ENCODE measurements around the gene CDH12. TPM values are rescaled to one million over a fixed set of nuclear protein-coding genes. Genes with fewer than 3 reads are reported as not detected.

Gene CDH12
- total and polyA plus RNA-seq, 10 of the 15 experiments (the other 5 are each of a cell fraction or from before 2014, with no cell fraction given) = 0.03 to 0.16 TPM; not detected in 8

DNA sequence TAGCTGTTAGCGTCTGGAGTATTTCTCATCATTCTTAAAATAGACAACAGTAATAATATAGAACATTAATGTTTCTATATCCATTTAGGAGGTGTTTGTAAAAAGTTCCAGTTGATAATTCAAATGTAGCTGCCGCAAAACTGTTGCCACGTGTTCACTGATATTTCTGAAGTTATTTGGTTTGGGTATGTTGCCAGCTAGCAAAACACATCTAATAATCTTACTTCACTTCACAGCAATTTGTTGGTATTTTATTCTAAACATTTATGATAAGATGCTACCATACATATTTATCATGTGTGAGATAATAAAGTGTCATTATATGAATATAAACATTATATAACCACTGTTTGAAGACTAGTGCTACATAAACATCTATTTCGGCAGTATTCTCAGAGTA, 101.6 kb downstream of the CDH12 start:
- in situ Hi-C loops (cut with MboI) = no loop called here
- ChIA-PET SMC1A (ENCODE audit: uncharacterized antibody, unreplicated experiment) (no interaction called here), POLR2A (no interaction called here), RAD21 (ENCODE audit: unreplicated experiment) (no interaction called here), CTCF (no interaction called here)
- FAIRE-seq = no peak
- no peak for DNase-seq (ENCODE audit: low read depth, low spot score)
- H3K36me3 ChIP-seq (ENCODE audit: control insufficient read depth in 2 of 2, insufficient read depth in 2 of 2, low read length in 1 of 2) = no peaks in the 10 kb centered on the region
- no peaks in the 10 kb centered on the region for H3K79me2 ChIP-seq (ENCODE audit: control insufficient read depth, insufficient read depth, low read length)
- no peak overlapping the region for H2AFZ ChIP-seq (ENCODE audit: control insufficient read depth, low read depth, low read length)
- no peaks in the 10 kb centered on the region for H3K9me3 ChIP-seq (replicated peaks; ENCODE audit: control insufficient read depth, insufficient read depth, low read length)
- H3K4me1 ChIP-seq (ENCODE audit: control insufficient read depth, insufficient read depth, low read length) = no peaks in the 10 kb centered on the region
- WGBS (ENCODE audit: insufficient coverage, insufficient replicate concordance, low lambda C conversion rate, missing lambda C conversion rate) = 25% methylated on average over 4 of the region's 4 CpGs
- no peak overlapping the region for H3K4me3 ChIP-seq
- no peak overlapping the region for H3K9ac ChIP-seq (ENCODE audit: control insufficient read depth, insufficient read depth, low read length)
- H3K27me3 ChIP-seq (replicated peaks in 1 of 2; ENCODE audit: control insufficient read depth in 2 of 2, insufficient read depth in 2 of 2, low read length in 1 of 2) = no peaks in the 10 kb centered on the region
- no TSS peak for BruUV-seq (replicated peaks)
- no peak overlapping the region for H3K4me2 ChIP-seq (ENCODE audit: control insufficient read depth, insufficient read depth)
- H4K20me1 ChIP-seq (ENCODE audit: control insufficient read depth, insufficient read depth) = no peaks in the 10 kb centered on the region
- intact Hi-C loops (cut with micrococcal nuclease; ENCODE audit: unreplicated experiment) = no loop called here
- no peak for ATAC-seq
- H3K27ac ChIP-seq (ENCODE audit: control insufficient read depth, insufficient read depth) = no peak overlapping the region
- no peak for TF ChIP-seq LARP7 (IDR thresholded peaks at IDR 0.05)
- TF ChIP-seq, protein P1, sequence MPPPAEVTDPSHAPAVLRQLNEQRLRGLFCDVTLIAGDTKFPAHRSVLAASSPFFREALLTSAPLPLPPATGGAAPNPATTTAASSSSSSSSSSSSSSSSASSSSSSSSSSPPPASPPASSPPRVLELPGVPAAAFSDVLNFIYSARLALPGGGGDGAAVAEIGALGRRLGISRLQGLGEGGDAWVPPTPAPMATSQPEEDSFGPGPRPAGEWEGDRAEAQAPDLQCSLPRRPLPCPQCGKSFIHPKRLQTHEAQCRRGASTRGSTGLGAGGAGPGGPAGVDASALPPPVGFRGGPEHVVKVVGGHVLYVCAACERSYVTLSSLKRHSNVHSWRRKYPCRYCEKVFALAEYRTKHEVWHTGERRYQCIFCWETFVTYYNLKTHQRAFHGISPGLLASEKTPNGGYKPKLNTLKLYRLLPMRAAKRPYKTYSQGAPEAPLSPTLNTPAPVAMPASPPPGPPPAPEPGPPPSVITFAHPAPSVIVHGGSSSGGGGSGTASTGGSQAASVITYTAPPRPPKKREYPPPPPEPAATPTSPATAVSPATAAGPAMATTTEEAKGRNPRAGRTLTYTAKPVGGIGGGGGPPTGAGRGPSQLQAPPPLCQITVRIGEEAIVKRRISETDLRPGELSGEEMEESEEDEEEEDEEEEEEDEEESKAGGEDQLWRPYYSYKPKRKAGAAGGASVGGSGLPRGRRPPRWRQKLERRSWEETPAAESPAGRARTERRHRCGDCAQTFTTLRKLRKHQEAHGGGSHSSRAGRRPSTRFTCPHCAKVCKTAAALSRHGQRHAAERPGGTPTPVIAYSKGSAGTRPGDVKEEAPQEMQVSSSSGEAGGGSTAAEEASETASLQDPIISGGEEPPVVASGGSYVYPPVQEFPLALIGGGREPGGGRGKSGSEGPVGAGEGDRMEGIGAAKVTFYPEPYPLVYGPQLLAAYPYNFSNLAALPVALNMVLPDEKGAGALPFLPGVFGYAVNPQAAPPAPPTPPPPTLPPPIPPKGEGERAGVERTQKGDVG (CRISPR knock-in tag; IDR thresholded peaks at IDR 0.05) = no peak
- TF ChIP-seq CREB1 (IDR thresholded peaks at IDR 0.05; ENCODE audit: low read depth) = no peak
- TF ChIP-seq, protein P2, sequence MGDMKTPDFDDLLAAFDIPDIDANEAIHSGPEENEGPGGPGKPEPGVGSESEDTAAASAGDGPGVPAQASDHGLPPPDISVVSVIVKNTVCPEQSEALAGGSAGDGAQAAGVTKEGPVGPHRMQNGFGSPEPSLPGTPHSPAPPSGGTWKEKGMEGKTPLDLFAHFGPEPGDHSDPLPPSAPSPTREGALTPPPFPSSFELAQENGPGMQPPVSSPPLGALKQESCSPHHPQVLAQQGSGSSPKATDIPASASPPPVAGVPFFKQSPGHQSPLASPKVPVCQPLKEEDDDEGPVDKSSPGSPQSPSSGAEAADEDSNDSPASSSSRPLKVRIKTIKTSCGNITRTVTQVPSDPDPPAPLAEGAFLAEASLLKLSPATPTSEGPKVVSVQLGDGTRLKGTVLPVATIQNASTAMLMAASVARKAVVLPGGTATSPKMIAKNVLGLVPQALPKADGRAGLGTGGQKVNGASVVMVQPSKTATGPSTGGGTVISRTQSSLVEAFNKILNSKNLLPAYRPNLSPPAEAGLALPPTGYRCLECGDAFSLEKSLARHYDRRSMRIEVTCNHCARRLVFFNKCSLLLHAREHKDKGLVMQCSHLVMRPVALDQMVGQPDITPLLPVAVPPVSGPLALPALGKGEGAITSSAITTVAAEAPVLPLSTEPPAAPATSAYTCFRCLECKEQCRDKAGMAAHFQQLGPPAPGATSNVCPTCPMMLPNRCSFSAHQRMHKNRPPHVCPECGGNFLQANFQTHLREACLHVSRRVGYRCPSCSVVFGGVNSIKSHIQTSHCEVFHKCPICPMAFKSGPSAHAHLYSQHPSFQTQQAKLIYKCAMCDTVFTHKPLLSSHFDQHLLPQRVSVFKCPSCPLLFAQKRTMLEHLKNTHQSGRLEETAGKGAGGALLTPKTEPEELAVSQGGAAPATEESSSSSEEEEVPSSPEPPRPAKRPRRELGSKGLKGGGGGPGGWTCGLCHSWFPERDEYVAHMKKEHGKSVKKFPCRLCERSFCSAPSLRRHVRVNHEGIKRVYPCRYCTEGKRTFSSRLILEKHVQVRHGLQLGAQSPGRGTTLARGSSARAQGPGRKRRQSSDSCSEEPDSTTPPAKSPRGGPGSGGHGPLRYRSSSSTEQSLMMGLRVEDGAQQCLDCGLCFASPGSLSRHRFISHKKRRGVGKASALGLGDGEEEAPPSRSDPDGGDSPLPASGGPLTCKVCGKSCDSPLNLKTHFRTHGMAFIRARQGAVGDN (IDR thresholded peaks at IDR 0.05) = no peak
- TF ChIP-seq KDM1A (IDR thresholded peaks at IDR 0.05; ENCODE audit: borderline replicate concordance) = no peak
- TF ChIP-seq NR2F1 (conservative IDR thresholded peaks at IDR 0.05) = no peak
- TF ChIP-seq ASH2L (IDR thresholded peaks at IDR 0.05; ENCODE audit: borderline replicate concordance, low read depth) = no peak
- TF ChIP-seq, protein P3, sequence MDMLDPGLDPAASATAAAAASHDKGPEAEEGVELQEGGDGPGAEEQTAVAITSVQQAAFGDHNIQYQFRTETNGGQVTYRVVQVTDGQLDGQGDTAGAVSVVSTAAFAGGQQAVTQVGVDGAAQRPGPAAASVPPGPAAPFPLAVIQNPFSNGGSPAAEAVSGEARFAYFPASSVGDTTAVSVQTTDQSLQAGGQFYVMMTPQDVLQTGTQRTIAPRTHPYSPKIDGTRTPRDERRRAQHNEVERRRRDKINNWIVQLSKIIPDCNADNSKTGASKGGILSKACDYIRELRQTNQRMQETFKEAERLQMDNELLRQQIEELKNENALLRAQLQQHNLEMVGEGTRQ (IDR thresholded peaks at IDR 0.05; ENCODE audit: borderline replicate concordance, low read depth, low read length) = no peak
- no peak for TF ChIP-seq RB1 (IDR thresholded peaks at IDR 0.05; ENCODE audit: borderline replicate concordance)
- no peak for TF ChIP-seq EP300 (IDR thresholded peaks at IDR 0.05; ENCODE audit: borderline replicate concordance in 1 of 2, control insufficient read depth in 1 of 2, low read depth in 2 of 2, low read length in 2 of 2)
- TF ChIP-seq NFYB (IDR thresholded peaks at IDR 0.05; ENCODE audit: insufficient read depth, low read depth, low read length) = no peak
- no peak for TF ChIP-seq SPI1 (IDR thresholded peaks at IDR 0.05; ENCODE audit: borderline replicate concordance, insufficient read depth, low read depth, low read length)
- TF ChIP-seq, protein P4, sequence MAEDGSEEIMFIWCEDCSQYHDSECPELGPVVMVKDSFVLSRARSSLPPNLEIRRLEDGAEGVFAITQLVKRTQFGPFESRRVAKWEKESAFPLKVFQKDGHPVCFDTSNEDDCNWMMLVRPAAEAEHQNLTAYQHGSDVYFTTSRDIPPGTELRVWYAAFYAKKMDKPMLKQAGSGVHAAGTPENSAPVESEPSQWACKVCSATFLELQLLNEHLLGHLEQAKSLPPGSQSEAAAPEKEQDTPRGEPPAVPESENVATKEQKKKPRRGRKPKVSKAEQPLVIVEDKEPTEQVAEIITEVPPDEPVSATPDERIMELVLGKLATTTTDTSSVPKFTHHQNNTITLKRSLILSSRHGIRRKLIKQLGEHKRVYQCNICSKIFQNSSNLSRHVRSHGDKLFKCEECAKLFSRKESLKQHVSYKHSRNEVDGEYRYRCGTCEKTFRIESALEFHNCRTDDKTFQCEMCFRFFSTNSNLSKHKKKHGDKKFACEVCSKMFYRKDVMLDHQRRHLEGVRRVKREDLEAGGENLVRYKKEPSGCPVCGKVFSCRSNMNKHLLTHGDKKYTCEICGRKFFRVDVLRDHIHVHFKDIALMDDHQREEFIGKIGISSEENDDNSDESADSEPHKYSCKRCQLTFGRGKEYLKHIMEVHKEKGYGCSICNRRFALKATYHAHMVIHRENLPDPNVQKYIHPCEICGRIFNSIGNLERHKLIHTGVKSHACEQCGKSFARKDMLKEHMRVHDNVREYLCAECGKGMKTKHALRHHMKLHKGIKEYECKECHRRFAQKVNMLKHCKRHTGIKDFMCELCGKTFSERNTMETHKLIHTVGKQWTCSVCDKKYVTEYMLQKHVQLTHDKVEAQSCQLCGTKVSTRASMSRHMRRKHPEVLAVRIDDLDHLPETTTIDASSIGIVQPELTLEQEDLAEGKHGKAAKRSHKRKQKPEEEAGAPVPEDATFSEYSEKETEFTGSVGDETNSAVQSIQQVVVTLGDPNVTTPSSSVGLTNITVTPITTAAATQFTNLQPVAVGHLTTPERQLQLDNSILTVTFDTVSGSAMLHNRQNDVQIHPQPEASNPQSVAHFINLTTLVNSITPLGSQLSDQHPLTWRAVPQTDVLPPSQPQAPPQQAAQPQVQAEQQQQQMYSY (CRISPR knock-in tag; IDR thresholded peaks at IDR 0.05) = no peak

Measured in GM12878 (cell line).